Germinal center (tissue), 1 donor: ENCODE data around the gene C4orf50.

Experiments
- DNase-seq: peaks from one replicate; pipeline ENCODE4 v3.0.0; 2012; ENCODE audit warnings: mixed read lengths, low spot score

Gene C4orf50

DNA sequence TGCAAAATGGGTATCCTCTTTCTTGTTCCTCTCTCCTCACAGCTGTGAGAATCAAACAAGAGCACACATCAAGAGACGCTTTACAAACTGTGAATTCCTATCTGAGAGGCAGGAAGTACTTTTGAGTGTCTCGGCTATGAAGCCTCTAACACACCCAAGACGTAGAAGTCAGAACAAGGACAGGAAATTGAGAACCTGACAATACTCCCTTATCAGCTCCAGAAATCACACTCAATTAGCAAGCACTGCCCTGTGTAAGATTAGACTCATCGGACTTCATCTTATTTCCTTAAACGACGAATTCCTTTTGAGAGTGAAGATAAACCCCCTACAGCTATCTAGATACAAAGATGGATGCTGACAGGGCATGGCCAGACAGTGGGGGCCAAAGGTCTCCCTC, 74.7 kb downstream of the C4orf50 start:
- no peak for DNase-seq

DNA sequence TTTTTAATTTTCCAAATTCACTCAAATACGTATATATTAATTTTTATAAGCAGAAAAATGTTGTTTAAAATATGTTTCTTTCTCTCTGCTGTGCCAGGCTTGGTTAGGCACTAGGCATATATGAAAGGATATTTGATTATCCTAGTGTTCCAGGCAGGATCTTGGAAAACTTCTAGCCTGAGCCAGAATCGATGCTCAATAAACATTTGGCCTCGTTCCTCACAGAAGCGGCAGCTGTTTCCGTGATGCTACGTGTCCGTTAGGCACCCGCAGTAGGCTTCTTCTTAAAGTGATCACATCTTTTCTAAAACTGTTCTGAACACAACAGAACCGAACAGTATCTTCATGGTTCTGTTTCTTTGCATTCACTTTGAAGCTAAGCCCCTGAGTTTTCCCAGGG, 75.3 kb downstream of the C4orf50 start:
- DNase-seq: no peak

- no peak for DNase-seq
These were observed 76.6 kb downstream of the C4orf50 start for GRCh38 chr4:5941601-5942000.

DNA sequence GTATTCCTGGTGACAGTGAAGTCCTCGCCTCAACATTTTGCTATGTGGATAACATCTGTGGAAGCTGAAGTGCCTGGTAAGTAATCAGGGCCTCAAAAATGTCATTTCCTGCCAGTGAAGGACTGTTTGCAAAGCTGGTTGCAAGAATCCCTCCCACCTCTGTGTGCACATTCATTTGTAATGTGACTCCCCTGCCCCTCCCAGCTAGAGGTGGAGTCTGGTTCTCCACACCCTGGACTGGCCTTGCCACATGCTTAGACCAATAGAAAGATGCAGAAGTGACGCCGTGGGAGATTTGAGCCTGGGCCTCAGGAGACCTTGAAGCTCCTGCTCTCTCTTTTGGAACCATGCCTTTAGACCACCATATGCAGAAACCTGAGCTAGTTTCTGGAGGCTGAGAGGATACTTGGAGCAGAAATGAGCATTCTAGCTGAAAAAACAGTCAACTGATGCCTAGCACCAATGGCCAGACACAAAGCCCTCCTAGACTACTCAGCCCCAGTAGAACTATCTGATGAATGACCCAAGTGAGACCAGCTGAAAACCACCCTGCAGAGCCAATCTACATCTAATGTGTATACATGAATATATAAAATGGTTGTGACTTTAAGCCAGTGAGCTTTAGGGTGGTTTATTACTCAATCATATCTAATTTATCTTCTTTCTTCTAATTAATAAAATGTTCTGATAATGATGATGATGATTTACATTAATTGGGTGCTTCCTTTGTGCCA, 77.6 kb downstream of the C4orf50 start:
- DNase-seq: no peak

GRCh38 chr4:5933996-5934831, 84.0 kb downstream of the C4orf50 start:
- no peak for DNase-seq

- no peak for DNase-seq
These were observed 85.1 kb downstream of the C4orf50 start for GRCh38 chr4:5933116-5933515.

GRCh38 chr4:5932035-5932568, 86.1 kb downstream of the C4orf50 start:
- no peak for DNase-seq

- DNase-seq: no peak
These were observed 86.7 kb downstream of the C4orf50 start for GRCh38 chr4:5931526-5931925.

- DNase-seq: no peak
These were observed 87.4 kb downstream of the C4orf50 start for GRCh38 chr4:5930876-5931275.

GRCh38 chr4:5930456-5930855, 87.8 kb downstream of the C4orf50 start:
- DNase-seq: no peak

- DNase-seq: no peak
These were observed 89.3 kb downstream of the C4orf50 start for GRCh38 chr4:5928844-5929420.

DNA sequence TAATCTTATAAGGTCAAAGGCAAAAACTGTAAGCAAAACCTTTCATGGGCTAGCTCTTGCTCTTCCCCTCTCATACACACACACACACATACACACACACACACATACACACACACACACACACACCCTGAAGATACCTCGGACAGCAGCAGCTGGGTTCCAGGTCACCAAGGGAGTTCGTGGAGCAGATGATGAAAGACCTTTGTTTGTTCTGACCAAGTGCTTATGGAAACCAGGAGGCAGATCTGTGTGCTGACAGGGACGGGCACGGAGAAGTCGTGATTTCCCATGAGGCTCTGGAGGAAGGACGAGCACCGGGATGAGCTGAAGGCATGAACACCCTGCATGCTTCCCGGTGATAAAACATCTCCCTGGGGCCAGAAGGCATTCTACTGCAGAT, 90.0 kb downstream of the C4orf50 start:
- no peak for DNase-seq

DNA sequence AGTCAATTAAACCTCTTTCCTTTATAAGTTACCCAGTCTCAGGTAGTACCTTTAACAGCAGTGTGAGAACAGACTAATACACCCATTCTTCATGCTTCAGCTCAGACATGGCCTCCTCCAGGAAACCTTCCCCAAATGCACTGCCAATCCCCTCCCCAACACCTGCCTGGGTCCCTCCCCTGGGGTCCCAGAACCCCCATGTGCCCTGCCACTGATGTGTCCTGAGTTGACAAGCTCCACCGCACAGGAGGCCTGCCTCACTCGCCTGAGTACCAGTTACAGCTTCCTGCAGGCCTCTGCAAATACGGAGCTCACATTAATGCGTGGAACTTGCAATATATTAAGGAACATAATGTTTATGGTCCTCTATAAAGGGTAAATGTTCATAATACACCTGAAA, 90.5 kb downstream of the C4orf50 start:
- DNase-seq: no peak

- no peak for DNase-seq
These were observed 91.1 kb downstream of the C4orf50 start for GRCh38 chr4:5927116-5927515.

GRCh38 chr4:5926598-5926997, 91.6 kb downstream of the C4orf50 start:
- DNase-seq: no peak

GRCh38 chr4:5925419-5926200, 92.6 kb downstream of the C4orf50 start:
- no peak for DNase-seq

DNA sequence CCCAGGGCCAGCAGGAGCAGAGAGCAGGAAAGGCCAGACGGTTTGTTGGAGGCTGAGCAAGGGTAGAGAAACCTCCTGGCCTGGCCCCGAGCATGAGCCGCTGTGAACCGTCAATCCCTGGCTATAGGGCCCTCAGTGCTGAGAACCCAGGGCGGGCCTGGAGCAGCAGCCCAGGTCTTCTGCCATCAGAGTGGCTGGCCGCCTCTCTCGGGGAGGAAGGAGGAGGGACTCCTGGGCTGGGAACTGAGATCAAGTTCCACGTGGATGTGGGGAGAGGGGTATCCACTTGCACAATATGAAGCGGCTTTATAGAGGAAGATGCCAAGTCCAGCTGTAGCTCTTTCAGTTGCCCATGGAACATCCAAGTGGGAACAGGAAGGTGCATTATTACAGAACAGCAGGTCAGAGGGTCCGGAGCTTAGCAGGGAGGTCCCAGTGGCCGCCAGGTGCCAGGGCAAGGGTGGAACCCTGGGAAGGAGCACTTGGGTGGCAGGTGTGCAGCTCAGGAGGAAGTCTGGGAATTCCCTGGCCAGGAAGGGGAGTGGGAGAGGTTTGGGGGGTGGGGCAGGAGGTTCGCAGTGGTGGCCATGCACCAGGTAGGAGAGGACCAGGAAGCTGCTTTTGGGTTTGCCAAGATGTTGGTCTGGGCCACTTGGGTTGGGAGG, 93.6 kb downstream of the C4orf50 start:
- DNase-seq: no peak

- no peak for DNase-seq
These were observed 94.9 kb downstream of the C4orf50 start for GRCh38 chr4:5923376-5923775.

DNA sequence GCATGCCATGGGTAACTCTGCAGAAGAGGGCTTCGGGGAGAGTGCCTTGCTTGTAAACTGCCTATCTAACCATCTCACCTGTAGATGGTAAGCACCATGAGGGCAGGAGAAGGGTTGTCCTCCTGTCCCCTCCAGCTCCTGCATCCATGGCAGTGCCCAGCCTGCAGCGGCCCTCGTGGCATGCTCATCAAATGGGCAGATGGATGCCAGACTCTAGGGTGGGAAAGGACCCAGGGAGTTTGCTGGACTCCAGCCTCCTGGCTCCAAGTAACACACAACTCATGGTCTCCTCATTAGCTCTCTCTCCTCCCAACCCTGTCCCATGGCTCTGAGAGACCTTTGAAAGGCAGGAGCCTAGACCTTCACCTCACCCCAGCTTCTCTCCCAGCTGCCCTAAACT, 95.7 kb downstream of the C4orf50 start:
- DNase-seq: no peak

GRCh38 chr4:5921981-5922380, 96.2 kb downstream of the C4orf50 start:
- no peak for DNase-seq
